Measurements from ENCODE around the gene BFSP2.
"Not testable (repeated sequence)": the region's sequence is repeated elsewhere in the genome, so short reads cannot be mapped to it uniquely, and the experiment has no call there.

BFSP2 gene

GRCh38 chr3:133457465-133458067, 57.7 kb downstream of the BFSP2 start:
- no peak for DNase-seq (ENCODE audit: low read depth)

DNA sequence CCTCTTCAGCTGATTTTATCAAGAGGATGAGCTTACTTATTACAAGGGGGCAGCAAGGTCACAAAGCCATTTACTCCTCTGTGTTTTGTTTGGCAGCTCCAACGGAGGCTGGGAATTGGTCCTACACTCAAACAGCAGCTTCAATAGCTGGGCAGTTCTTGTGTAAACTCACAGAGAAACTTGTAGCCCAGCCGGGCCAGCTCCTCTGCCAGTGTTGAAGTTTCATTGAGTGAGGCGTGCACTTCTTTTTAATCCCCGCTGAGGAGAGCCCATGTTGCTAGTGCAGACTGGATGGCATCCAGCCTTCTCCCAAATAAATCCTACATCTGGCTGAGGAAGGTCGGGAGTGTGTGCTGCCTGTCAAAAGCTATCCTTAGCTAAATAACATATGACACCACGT, 59.5 kb downstream of the BFSP2 start:
- DNase-seq (ENCODE audit: low read depth), result no peak

GRCh38 chr3:133460809-133461208, 61.0 kb downstream of the BFSP2 start:
- DNase-seq (ENCODE audit: low read depth), result no peak

- DNase-seq (ENCODE audit: low read depth), result no peak
These were observed 61.4 kb downstream of the BFSP2 start for GRCh38 chr3:133461291-133461690.

- no peak for DNase-seq (ENCODE audit: low read depth)
These were observed 63.5 kb downstream of the BFSP2 start for GRCh38 chr3:133463347-133463860.

GRCh38 chr3:133464573-133464972, 64.7 kb downstream of the BFSP2 start:
- no peak for DNase-seq (ENCODE audit: low read depth)

DNA sequence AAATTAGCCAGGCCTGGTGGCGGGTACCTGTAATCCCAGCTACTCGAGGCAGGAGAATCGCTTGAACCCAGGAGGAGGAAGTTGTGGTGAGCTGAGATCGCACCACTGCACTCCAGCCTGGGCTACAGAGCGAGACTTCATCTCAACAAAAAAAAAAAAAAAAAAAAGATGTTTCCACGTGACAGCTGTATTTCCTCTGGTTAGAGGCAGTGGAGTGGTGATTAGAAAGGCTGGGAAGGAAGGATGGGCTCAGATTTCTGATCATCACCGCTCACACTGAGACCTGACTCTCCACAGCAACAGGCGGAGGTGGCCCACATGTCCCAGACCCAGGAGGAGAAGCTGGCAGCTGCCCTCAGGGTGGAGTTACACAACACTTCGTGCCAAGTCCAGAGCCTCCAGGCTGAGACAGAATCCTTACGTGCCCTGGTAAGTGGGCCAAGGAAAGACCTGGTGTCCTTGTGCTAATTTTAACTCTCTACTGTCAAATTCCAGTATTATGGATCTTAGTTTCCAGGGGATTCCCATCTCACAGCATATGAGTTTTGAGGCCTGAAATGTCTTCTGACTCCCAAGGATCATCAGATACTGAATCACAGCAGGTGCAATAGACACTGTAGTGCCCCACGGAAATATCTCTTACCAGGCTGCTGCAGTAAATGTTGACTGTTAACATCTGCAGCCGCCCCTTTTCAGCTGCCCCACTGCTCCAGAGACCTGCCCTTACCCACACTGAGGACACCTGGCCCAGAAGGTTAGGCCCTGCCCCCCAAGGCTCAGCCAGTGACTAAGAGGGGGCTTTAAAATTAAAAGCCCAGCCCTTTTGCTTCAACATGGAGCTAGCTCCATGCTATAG, 66.9 kb downstream of the BFSP2 start:
- DNase-seq (ENCODE audit: low read depth), result no peak

DNA sequence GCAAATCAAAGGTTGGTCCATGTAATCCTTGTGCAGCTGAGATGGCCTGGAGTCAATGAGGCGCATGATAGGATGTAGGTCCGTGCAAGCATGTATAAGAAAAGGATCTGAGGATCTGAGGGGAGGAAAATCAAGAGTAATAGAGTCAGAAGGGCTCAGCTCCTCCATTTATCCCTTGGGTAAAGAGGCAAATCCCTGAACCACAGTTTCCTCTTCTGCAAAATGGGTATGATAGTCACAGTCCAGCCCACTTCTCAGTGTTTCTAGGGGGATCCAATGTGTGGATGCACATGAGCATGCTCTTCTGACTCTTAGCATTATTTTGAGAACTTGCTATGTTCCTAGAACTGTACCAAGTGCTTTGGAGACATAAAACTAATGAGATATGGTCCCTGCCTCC, 67.9 kb downstream of the BFSP2 start:
- DNase-seq (ENCODE audit: low read depth), result no peak

- DNase-seq (ENCODE audit: low read depth), result no peak
These were observed 68.4 kb downstream of the BFSP2 start for GRCh38 chr3:133468251-133468721.

- no peak for DNase-seq (ENCODE audit: low read depth)
These were observed 69.4 kb downstream of the BFSP2 start for GRCh38 chr3:133469140-133469731.

DNA sequence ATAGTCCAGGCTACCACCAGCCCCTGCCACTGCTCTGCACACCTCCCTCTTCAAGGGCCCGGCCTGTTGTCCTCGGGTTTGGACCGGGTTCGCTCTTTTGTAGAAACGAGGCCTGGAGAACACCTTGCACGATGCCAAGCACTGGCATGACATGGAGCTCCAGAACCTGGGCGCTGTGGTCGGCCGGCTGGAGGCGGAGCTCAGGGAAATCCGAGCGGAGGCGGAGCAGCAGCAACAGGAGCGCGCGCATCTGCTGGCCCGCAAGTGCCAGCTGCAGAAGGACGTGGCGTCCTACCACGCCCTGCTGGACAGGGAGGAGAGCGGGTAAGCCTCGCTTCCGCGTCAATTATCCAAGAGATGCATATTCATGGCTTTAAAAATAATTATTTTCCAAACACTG, 72.4 kb downstream of the BFSP2 start:
- DNase-seq (ENCODE audit: low read depth), result no peak

DNA sequence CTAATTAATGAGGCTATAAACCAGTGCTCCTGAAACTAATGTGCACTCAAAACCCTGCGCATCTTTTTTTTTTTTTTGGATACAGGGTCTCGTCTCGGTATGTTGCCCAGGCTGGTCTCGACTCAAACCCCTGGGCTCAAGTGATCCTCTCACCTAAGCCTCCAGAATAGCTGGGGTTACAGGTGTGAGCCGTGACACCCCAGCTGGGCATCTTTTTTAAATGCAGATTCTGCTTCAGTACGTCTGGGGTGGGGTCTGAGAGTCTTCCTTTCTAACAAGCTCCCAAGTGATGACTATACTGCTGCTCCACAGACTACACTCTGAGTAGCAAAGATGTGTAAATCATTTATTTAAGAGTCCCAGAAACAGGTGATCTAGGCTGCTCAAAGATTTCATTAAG, 73.0 kb downstream of the BFSP2 start:
- no peak for DNase-seq (ENCODE audit: low read depth)

GRCh38 chr3:133473472-133474191, 73.8 kb downstream of the BFSP2 start:
- DNase-seq (ENCODE audit: low read depth), result not testable (repeated sequence)

DNA sequence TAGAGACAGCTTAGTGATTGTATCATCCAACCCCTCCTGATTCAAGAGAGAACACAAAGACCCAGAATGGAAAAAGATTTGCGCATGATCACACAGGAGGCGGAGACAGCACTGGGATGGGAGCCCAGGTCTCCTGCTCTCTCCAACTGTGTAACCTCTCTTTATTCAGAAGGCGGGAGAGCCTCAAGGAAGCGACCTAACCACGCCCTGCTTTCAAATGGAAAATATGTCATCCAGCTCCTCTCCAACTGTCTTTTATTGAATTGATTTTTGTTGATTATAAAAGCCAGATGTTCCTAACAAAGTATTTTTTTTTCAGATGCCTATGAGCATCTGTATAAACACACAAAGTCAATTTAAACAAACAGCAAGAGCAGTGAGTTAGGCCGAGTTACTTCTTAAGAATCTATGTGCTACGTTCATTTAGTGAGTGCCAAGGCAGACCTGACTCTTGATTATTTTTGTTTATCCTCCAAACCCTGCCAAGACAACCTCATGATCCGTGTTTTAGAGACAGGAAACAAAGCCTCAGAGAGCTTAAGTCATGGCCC, 74.5 kb downstream of the BFSP2 start:
- DNase-seq (ENCODE audit: low read depth), result no peak

DNA sequence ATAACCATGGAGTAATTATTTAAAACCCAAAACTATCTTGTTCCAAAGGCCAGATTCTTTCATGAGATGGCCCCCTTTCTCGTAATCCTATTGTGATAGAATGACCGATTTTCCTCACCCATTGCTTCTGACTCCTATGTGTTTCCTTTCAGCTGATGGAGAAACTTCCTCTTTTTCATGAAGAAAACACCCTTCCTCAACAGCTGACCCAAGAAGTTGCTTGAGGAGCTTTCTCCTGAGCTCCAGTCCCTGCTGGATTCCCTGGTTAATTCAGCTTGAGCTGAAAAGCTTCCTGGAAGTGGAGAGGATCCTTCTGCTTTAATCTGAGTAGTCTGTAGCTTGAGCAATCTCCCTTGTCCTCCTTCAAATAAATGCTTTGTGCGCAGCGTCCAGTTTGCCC, 75.0 kb downstream of the BFSP2 start:
- DNase-seq (ENCODE audit: low read depth), result no peak

DNA sequence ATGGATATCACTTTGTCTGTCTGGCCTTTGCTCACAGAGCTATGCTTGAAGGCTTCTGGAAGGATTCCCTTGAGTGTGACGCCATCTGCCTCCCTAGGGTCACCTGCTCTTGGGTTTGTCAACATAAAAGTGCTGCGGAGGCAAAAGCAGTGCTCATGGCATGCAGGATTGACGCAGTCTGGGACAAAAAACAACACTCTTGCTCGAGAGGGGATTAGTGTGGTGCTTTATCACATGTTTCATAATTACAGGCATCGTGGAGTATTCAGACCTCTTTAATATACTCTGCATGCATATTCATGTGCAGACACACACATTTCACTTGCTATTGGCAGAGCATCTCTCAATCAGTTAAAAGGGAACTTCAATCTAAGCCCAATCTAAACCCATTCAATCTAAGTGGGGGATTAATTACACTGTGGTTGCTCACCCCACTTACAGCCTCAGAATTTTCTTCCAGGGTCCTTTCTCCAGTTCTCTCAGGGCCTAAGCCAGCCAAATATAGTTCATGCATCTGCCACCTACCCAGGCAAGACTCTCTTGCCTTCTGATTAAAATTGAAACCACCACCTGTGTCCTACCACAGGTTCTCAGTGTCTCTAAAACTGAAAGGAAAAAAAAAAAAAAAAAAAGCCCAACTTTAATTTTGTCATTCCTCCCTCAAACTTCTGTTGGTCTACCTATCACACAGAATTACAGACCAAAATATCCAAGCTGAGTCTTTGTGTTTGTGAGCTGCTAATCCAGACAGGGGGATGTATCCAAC, 75.6 kb downstream of the BFSP2 start:
- no peak for DNase-seq (ENCODE audit: low read depth)

- DNase-seq (ENCODE audit: low read depth), result no peak
These were observed 77.1 kb downstream of the BFSP2 start for GRCh38 chr3:133476971-133477375.

- DNase-seq (ENCODE audit: low read depth), result no peak
These were observed 77.6 kb downstream of the BFSP2 start for GRCh38 chr3:133477487-133477886.

- no peak for DNase-seq (ENCODE audit: low read depth)
These were observed 78.8 kb downstream of the BFSP2 start for GRCh38 chr3:133478624-133479023.

- DNase-seq (ENCODE audit: low read depth), result no peak
These were observed 79.5 kb downstream of the BFSP2 start for GRCh38 chr3:133479401-133479800.
